ENCODE measurements around the gene NRM. TPM values are rescaled to one million over a fixed set of nuclear protein-coding genes. Genes with fewer than 3 reads are reported as not detected.

NRM gene
- total and polyA plus RNA-seq, 2 of the 13 experiments (the other 11 are each of a cell fraction or from before 2014, with no cell fraction given) = 12.5 to 16.0 TPM

DNA sequence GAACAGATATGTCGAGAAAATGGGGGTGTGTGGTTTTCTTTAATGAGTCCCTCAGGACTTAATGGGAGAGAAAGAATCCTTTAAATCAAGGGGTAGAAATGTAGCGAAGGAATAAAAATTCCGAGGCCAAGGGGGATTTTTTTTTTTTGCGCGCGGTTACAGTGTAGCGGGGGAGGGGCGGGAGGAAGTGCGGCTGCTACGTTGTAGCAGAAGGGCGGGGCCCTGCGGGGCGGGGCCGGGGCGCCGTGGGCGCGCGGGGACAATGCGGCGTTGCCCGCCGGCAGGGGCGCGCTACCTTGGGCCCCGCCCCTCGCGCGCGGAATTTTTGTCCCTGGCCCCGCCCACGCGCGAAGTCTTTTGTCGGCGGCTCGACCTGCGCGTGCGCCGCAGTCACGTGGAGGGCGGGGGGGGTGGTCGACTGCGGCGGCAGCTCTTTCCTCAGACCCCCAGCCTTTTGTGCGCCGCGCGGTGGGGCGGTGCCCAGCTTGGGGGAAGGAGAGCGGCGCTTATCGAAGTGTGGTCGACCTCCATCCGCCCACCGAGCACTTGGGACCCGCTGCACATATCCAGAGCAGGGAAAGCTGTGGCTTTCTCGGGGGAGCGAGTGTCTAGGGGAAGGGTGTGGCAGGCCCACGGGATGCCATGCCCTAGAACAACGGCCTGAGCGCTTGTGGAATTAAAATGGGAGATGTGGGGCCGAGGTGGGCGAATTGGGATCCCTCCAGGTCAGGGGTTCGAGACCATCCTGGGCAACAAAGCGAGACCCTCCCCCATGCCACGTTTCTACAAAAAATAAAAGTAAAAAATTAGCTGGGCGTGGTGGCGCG, 30.6 kb upstream of the NRM start (continued):
- TF ChIP-seq ZNF614 (CRISPR knock-in tag; IDR thresholded peaks at IDR 0.05; ENCODE audit: borderline replicate concordance) (no peak), BORCS8-MEF2B (CRISPR knock-in tag; IDR thresholded peaks at IDR 0.05) (peak; percentile 62; the same call in 1 of the 2 replicates), ZNF337 (CRISPR knock-in tag; IDR thresholded peaks at IDR 0.05; ENCODE audit: borderline replicate concordance, low read depth) (no peak), SMARCE1 (IDR thresholded peaks at IDR 0.05; ENCODE audit: borderline replicate concordance) (no peak), ZSCAN29 (CRISPR knock-in tag; conservative IDR thresholded peaks at IDR 0.05) (no peak), ZFP62 (CRISPR knock-in tag; IDR thresholded peaks at IDR 0.05) (no peak), HMG20A (CRISPR knock-in tag; IDR thresholded peaks at IDR 0.05; ENCODE audit: borderline replicate concordance) (no peak), ZNF124 (CRISPR knock-in tag; IDR thresholded peaks at IDR 0.05) (peak; percentile 55; the same call in 1 of the 2 replicates)
- TF ChIP-seq, protein P1, sequence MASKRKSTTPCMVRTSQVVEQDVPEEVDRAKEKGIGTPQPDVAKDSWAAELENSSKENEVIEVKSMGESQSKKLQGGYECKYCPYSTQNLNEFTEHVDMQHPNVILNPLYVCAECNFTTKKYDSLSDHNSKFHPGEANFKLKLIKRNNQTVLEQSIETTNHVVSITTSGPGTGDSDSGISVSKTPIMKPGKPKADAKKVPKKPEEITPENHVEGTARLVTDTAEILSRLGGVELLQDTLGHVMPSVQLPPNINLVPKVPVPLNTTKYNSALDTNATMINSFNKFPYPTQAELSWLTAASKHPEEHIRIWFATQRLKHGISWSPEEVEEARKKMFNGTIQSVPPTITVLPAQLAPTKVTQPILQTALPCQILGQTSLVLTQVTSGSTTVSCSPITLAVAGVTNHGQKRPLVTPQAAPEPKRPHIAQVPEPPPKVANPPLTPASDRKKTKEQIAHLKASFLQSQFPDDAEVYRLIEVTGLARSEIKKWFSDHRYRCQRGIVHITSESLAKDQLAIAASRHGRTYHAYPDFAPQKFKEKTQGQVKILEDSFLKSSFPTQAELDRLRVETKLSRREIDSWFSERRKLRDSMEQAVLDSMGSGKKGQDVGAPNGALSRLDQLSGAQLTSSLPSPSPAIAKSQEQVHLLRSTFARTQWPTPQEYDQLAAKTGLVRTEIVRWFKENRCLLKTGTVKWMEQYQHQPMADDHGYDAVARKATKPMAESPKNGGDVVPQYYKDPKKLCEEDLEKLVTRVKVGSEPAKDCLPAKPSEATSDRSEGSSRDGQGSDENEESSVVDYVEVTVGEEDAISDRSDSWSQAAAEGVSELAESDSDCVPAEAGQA (IDR thresholded peaks at IDR 0.05; ENCODE audit: low read depth) = no peak
- TF ChIP-seq, protein P1 (CRISPR knock-in tag; IDR thresholded peaks at IDR 0.05; ENCODE audit: borderline replicate concordance) = peak; percentile 30; the same call in 1 of the 2 replicates
- TF ChIP-seq, protein P2, sequence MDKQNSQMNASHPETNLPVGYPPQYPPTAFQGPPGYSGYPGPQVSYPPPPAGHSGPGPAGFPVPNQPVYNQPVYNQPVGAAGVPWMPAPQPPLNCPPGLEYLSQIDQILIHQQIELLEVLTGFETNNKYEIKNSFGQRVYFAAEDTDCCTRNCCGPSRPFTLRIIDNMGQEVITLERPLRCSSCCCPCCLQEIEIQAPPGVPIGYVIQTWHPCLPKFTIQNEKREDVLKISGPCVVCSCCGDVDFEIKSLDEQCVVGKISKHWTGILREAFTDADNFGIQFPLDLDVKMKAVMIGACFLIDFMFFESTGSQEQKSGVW (CRISPR knock-in tag; IDR thresholded peaks at IDR 0.05; ENCODE audit: borderline replicate concordance) = no peak
- TF ChIP-seq, protein P3, sequence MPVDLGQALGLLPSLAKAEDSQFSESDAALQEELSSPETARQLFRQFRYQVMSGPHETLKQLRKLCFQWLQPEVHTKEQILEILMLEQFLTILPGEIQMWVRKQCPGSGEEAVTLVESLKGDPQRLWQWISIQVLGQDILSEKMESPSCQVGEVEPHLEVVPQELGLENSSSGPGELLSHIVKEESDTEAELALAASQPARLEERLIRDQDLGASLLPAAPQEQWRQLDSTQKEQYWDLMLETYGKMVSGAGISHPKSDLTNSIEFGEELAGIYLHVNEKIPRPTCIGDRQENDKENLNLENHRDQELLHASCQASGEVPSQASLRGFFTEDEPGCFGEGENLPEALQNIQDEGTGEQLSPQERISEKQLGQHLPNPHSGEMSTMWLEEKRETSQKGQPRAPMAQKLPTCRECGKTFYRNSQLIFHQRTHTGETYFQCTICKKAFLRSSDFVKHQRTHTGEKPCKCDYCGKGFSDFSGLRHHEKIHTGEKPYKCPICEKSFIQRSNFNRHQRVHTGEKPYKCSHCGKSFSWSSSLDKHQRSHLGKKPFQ (CRISPR knock-in tag; IDR thresholded peaks at IDR 0.05; ENCODE audit: insufficient replicate concordance) = no peak
- TF ChIP-seq, protein P4, sequence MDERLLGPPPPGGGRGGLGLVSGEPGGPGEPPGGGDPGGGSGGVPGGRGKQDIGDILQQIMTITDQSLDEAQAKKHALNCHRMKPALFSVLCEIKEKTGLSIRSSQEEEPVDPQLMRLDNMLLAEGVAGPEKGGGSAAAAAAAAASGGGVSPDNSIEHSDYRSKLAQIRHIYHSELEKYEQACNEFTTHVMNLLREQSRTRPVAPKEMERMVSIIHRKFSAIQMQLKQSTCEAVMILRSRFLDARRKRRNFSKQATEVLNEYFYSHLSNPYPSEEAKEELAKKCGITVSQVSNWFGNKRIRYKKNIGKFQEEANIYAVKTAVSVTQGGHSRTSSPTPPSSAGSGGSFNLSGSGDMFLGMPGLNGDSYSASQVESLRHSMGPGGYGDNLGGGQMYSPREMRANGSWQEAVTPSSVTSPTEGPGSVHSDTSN (CRISPR knock-in tag; IDR thresholded peaks at IDR 0.05) = no peak
- TF ChIP-seq, protein P5, sequence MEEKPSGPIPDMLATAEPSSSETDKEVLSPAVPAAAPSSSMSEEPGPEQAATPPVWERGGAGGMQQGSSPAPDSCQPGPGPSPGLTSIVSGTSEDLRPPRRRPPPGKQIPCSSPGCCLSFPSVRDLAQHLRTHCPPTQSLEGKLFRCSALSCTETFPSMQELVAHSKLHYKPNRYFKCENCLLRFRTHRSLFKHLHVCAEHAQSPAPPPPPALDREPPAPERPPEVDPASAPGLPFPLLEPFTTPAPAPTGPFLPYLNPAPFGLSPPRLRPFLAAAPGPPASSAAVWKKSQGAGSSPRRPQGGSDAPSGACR (CRISPR knock-in tag; IDR thresholded peaks at IDR 0.05) = peak; percentile 46
- TF ChIP-seq, protein P6, sequence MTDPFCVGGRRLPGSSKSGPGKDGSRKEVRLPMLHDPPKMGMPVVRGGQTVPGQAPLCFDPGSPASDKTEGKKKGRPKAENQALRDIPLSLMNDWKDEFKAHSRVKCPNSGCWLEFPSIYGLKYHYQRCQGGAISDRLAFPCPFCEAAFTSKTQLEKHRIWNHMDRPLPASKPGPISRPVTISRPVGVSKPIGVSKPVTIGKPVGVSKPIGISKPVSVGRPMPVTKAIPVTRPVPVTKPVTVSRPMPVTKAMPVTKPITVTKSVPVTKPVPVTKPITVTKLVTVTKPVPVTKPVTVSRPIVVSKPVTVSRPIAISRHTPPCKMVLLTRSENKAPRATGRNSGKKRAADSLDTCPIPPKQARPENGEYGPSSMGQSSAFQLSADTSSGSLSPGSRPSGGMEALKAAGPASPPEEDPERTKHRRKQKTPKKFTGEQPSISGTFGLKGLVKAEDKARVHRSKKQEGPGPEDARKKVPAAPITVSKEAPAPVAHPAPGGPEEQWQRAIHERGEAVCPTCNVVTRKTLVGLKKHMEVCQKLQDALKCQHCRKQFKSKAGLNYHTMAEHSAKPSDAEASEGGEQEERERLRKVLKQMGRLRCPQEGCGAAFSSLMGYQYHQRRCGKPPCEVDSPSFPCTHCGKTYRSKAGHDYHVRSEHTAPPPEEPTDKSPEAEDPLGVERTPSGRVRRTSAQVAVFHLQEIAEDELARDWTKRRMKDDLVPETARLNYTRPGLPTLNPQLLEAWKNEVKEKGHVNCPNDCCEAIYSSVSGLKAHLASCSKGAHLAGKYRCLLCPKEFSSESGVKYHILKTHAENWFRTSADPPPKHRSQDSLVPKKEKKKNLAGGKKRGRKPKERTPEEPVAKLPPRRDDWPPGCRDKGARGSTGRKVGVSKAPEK (CRISPR knock-in tag; IDR thresholded peaks at IDR 0.05; ENCODE audit: borderline replicate concordance) = no peak

All from HepG2 (cell line).